HEK293 (cell line): ENCODE data around the gene TBC1D9B.

Source experiments
- CTCF ChIA-PET: fragments of 350-600 bp; formaldehyde crosslinking; extraction: SDS; loops from one replicate; lab custom pipeline; 2021; ENCODE audit warnings: antibody characterized with exemption; lab: Yijun Ruan, JAX
- POLR2A ChIA-PET: fragments of 300-600 bp; formaldehyde crosslinking; extraction: SDS; loops from one replicate; lab custom pipeline; 2020; ENCODE audit warnings: antibody characterized with exemption, inconsistent platforms; lab: Yijun Ruan, JAX
- H3K27ac ChIP-seq: fragments of 200-500 bp; sonication (Bioruptor generic); 2 replicates; pipeline ENCODE4 v1.5.1; 2014; ENCODE audit warnings: low read depth, low read length, control low read depth, inconsistent platforms; ENCODE audit errors: extremely low read depth
- H3K36me3 ChIP-seq, 2 experiments: fragments of 200-500 bp in 1 of 2; sonication (Bioruptor generic) in 1 of 2; 1 replicate in 1 of 2; 2 replicates in 1 of 2; pipeline ENCODE4 v1.5.1; 2014 to 2017; ENCODE audit warnings: inconsistent platforms in 2 of 2, low read length in 2 of 2; ENCODE audit not compliant: control insufficient read depth in 2 of 2, insufficient read depth in 1 of 2
- H3K4me1 ChIP-seq: fragments of 200-500 bp; sonication (Bioruptor generic); 2 replicates; pipeline ENCODE4 v1.5.1; 2014; ENCODE audit warnings: mild to moderate bottlenecking, low read length, inconsistent platforms; ENCODE audit not compliant: control insufficient read depth, insufficient read depth
- H3K4me3 ChIP-seq: 2 replicates; pipeline ENCODE4 v1.5.1; 2011; ENCODE audit warnings: low read depth, mild to moderate bottlenecking, control low read depth, low read length, moderate library complexity
- H3K9me3 ChIP-seq: fragments of 200-500 bp; sonication (Bioruptor generic); 2 replicates; pipeline ENCODE4 v1.5.1; 2014; ENCODE audit warnings: low read depth, low read length, inconsistent platforms; ENCODE audit not compliant: control insufficient read depth, insufficient read depth
- HIC1 ChIP-seq: fragments of 450-650 bp; formaldehyde crosslinking; IDR thresholded peaks from 2 replicates; pipeline ENCODE4 v1.5.1; 2016; ENCODE audit warnings: missing biosample characterization, missing genetic modification characterization
- IKZF3 ChIP-seq: fragments of 450-650 bp; IDR thresholded peaks from 2 replicates; pipeline ENCODE4 v1.5.0; 2018; ENCODE audit warnings: missing biosample characterization, mild to moderate bottlenecking, missing genetic modification characterization, moderate library complexity
- OVOL3 ChIP-seq: fragments of 450-650 bp; formaldehyde crosslinking; IDR thresholded peaks from 2 replicates; pipeline ENCODE4 v1.5.1; 2016; ENCODE audit warnings: missing biosample characterization, missing genetic modification characterization
- SCRT1 ChIP-seq: fragments of 450-650 bp; formaldehyde crosslinking; IDR thresholded peaks from 2 replicates; pipeline ENCODE4 v1.5.1; 2016; ENCODE audit warnings: missing biosample characterization, missing genetic modification characterization, borderline replicate concordance
- ZBTB20 ChIP-seq: fragments of 450-650 bp; formaldehyde crosslinking; IDR thresholded peaks from 2 replicates; pipeline ENCODE4 v1.5.1; 2016; ENCODE audit warnings: missing biosample characterization, missing genetic modification characterization
- ZBTB48 ChIP-seq: fragments of 450-650 bp; formaldehyde crosslinking; IDR thresholded peaks from 2 replicates; pipeline ENCODE4 v1.5.1; 2016; ENCODE audit warnings: missing biosample characterization, missing genetic modification characterization
- ZBTB49 ChIP-seq: fragments of 450-650 bp; formaldehyde crosslinking; IDR thresholded peaks from 2 replicates; pipeline ENCODE4 v1.5.1; 2016; ENCODE audit warnings: missing biosample characterization, missing genetic modification characterization, low read depth
- ZFP41 ChIP-seq: fragments of 450-650 bp; formaldehyde crosslinking; IDR thresholded peaks from 2 replicates; pipeline ENCODE4 v1.5.1; 2016; ENCODE audit warnings: missing biosample characterization, missing genetic modification characterization, borderline replicate concordance
- ZFP69B ChIP-seq: fragments of 450-650 bp; formaldehyde crosslinking; IDR thresholded peaks from 2 replicates; pipeline ENCODE4 v1.5.1; 2016; ENCODE audit warnings: missing biosample characterization, missing genetic modification characterization
- ZNF133 ChIP-seq: fragments of 450-650 bp; formaldehyde crosslinking; IDR thresholded peaks from 2 replicates; pipeline ENCODE4 v1.5.1; 2016; ENCODE audit warnings: missing biosample characterization, missing genetic modification characterization
- ZNF148 ChIP-seq: fragments of 450-650 bp; formaldehyde crosslinking; IDR thresholded peaks from 2 replicates; pipeline ENCODE4 v1.5.0; 2017; ENCODE audit warnings: missing biosample characterization, missing genetic modification characterization, borderline replicate concordance
- ZNF221 ChIP-seq: fragments of 450-650 bp; formaldehyde crosslinking; IDR thresholded peaks from 2 replicates; pipeline ENCODE4 v1.5.1; 2017; ENCODE audit warnings: missing biosample characterization, missing genetic modification characterization, borderline replicate concordance
- ZNF266 ChIP-seq: fragments of 450-650 bp; formaldehyde crosslinking; IDR thresholded peaks from 2 replicates; pipeline ENCODE4 v1.5.1; 2016; ENCODE audit warnings: missing biosample characterization, missing genetic modification characterization, low read depth
- ZNF280D ChIP-seq: fragments of 450-650 bp; formaldehyde crosslinking; IDR thresholded peaks from 2 replicates; pipeline ENCODE4 v1.5.1; 2016; ENCODE audit warnings: missing biosample characterization, missing genetic modification characterization
- ZNF366 ChIP-seq: fragments of 450-650 bp; formaldehyde crosslinking; conservative IDR thresholded peaks from 2 replicates; pipeline ENCODE4 v1.5.1; 2016; ENCODE audit warnings: missing biosample characterization, missing genetic modification characterization
- ZNF37A ChIP-seq: fragments of 450-650 bp; IDR thresholded peaks from 2 replicates; pipeline ENCODE4 v1.5.1; 2018; ENCODE audit warnings: missing biosample characterization, missing genetic modification characterization
- ZNF433 ChIP-seq: fragments of 450-650 bp; formaldehyde crosslinking; IDR thresholded peaks from 2 replicates; pipeline ENCODE4 v1.5.1; 2016; ENCODE audit warnings: missing biosample characterization, missing genetic modification characterization, low read depth
- ZNF510 ChIP-seq: fragments of 450-650 bp; formaldehyde crosslinking; IDR thresholded peaks from 2 replicates; pipeline ENCODE4 v1.5.1; 2018; ENCODE audit warnings: mild to moderate bottlenecking, missing genetic modification characterization, missing biosample characterization; ENCODE audit not compliant: insufficient replicate concordance
- ZNF561 ChIP-seq: fragments of 450-650 bp; IDR thresholded peaks from 2 replicates; pipeline ENCODE4 v1.5.1; 2018; ENCODE audit warnings: missing biosample characterization, missing genetic modification characterization, borderline replicate concordance
- ZNF658 ChIP-seq: fragments of 450-650 bp; formaldehyde crosslinking; IDR thresholded peaks from 2 replicates; pipeline ENCODE4; 2016; ENCODE audit warnings: missing biosample characterization, missing genetic modification characterization
- ZNF692 ChIP-seq: fragments of 450-650 bp; formaldehyde crosslinking; IDR thresholded peaks from 2 replicates; pipeline ENCODE4 v1.5.1; 2016; ENCODE audit warnings: missing biosample characterization, missing genetic modification characterization
- ZNF704 ChIP-seq: fragments of 450-650 bp; formaldehyde crosslinking; IDR thresholded peaks from 2 replicates; pipeline ENCODE4 v1.5.1; 2016; ENCODE audit warnings: missing biosample characterization, missing genetic modification characterization

The TBC1D9B gene

GRCh38 chr5:179906795-179907555, 722 bp downstream of the TBC1D9B start (continued):
- TF ChIP-seq ZNF692 (tag by site-specific recombination) (peak; percentile 81), HIC1 (tag by site-specific recombination) (peak; percentile 32; the same call in 1 of the 2 replicates), ZNF561 (tag by site-specific recombination) (no peak), IKZF3 (tag by site-specific recombination) (no peak), ZFP69B (0 out of 2 replicates have a peak, but pooled peaks have one; percentile 46), OVOL3 (tag by site-specific recombination) (no peak), ZNF133 (tag by site-specific recombination) (no peak), ZBTB20 (tag by site-specific recombination) (peak; percentile 92), ZBTB49 (tag by site-specific recombination) (no peak), SCRT1 (tag by site-specific recombination) (peak; percentile 19; the same call in 1 of the 2 replicates), ZBTB48 (tag by site-specific recombination) (peak; percentile 69; the same call in 1 of the 2 replicates)

GRCh38 chr5:179906294-179906794, 1.4 kb downstream of the TBC1D9B start:
- H3K4me3 ChIP-seq, result no peak overlapping the region; the same call in 1 of the 2 replicates
- H3K36me3 ChIP-seq, result peaks cover 18 to 43% of the 10 kb centered on the region in 2 experiments; a peak in 2 of 3 replicates
- ChIA-PET POLR2A (interaction anchor here (0.6 kb wide), 3 partner anchors 84 to 283 kb away, joined by 3 read pairs; partner anchors contain the start of gene HNRNPH1), CTCF (interaction anchor here (0.6 to 1.3 kb wide), 2 partner anchors 29 to 142 kb away, joined by 3 read pairs; no protein-coding TSS in a partner anchor)
- no peak overlapping the region for H3K27ac ChIP-seq
- H3K4me1 ChIP-seq, result peaks cover 3% of the 10 kb centered on the region; the same call in 1 of the 2 replicates
- H3K9me3 ChIP-seq, result no peaks in the 10 kb centered on the region
- TF ChIP-seq ZNF37A, result no peak
- TF ChIP-seq ZNF221 (tag by site-specific recombination), result no peak
- no peak for TF ChIP-seq ZNF280D
- no peak for TF ChIP-seq ZFP41 (tag by site-specific recombination)
- TF ChIP-seq ZNF658 (tag by site-specific recombination), result no peak
- TF ChIP-seq ZNF266 (tag by site-specific recombination), result no peak
- TF ChIP-seq ZNF433 (tag by site-specific recombination), result no peak
- TF ChIP-seq ZNF366 (tag by site-specific recombination), result no peak
- TF ChIP-seq ZNF148, result no peak
- TF ChIP-seq ZNF510, result no peak
- TF ChIP-seq ZNF704 (tag by site-specific recombination), result no peak
